ENCODE data around the gene AUTS2.

DNA sequence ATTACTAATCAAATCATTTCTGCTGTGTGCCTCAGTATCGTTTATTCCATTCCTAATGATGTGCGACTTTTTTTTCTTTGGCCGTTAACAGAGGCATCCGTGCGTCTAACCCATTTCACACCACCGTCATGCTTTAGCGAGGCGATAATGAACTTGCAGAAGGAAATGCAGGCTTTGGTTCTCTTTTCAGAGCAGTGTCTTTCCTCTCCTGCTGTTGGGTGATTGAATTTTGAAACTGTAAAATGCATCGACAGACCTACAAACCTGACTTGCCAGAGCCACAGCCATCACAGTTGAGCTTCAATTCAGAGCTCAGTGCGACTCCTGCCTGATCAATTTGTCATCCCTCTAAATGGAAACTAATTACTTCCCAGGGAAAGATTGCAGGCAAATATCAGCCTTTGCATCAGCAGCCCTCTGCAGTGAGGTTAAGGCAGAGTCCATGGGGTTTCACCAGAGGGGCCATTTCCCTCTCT, 1047.6 kb downstream of the AUTS2 start:
- TF ChIP-seq, protein P1, sequence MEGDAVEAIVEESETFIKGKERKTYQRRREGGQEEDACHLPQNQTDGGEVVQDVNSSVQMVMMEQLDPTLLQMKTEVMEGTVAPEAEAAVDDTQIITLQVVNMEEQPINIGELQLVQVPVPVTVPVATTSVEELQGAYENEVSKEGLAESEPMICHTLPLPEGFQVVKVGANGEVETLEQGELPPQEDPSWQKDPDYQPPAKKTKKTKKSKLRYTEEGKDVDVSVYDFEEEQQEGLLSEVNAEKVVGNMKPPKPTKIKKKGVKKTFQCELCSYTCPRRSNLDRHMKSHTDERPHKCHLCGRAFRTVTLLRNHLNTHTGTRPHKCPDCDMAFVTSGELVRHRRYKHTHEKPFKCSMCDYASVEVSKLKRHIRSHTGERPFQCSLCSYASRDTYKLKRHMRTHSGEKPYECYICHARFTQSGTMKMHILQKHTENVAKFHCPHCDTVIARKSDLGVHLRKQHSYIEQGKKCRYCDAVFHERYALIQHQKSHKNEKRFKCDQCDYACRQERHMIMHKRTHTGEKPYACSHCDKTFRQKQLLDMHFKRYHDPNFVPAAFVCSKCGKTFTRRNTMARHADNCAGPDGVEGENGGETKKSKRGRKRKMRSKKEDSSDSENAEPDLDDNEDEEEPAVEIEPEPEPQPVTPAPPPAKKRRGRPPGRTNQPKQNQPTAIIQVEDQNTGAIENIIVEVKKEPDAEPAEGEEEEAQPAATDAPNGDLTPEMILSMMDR (conservative IDR thresholded peaks at IDR 0.05; ENCODE audit: low read length) = no peak
- no peak for TF ChIP-seq EZH2phosphoT487 (IDR thresholded peaks at IDR 0.05; ENCODE audit: borderline replicate concordance)
